Neural cell (in vitro differentiated cells): ENCODE results near the gene MAPK8IP3. TPM values are rescaled to one million over a fixed set of nuclear protein-coding genes. Genes with fewer than 3 reads are reported as not detected.

Source experiments
- H2AFZ ChIP-seq: fragments of 200-600, 300-800 bp; sonication (generic), shearing (Covaris generic); 2 replicates; pipeline ENCODE4 v1.6.0; 2014; ENCODE audit warnings: low read depth, mild to moderate bottlenecking, antibody characterized with exemption, low read length, moderate library complexity
- H3F3A ChIP-seq: fragments of 200-600 bp; shearing (Covaris generic); 2 replicates; pipeline ENCODE4 v1.6.1; 2016; ENCODE audit warnings: mild to moderate bottlenecking, moderate library complexity, mixed read lengths, antibody characterized with exemption, low read length; ENCODE audit not compliant: insufficient read depth, poor library complexity, severe bottlenecking
- H3K27ac ChIP-seq: fragments of 200-600, 300-800 bp; sonication (generic), shearing (Covaris generic); 2 replicates; pipeline ENCODE4 v1.5.1; 2014; ENCODE audit warnings: mild to moderate bottlenecking, low read length, moderate library complexity
- H3K27me3 ChIP-seq: fragments of 300-800, 200-600 bp; sonication (generic), shearing (Covaris generic); 2 replicates; pipeline ENCODE4 v1.6.0; 2014; ENCODE audit warnings: mild to moderate bottlenecking, low read depth, low read length, moderate library complexity; ENCODE audit not compliant: insufficient read depth
- H3K36me3 ChIP-seq: fragments of 300-800, 200-600 bp; sonication (generic), shearing (Covaris generic); 2 replicates; pipeline ENCODE4 v1.5.1; 2014; ENCODE audit warnings: mild to moderate bottlenecking, antibody characterized with exemption, low read length, moderate library complexity; ENCODE audit not compliant: insufficient read depth
- H3K4me2 ChIP-seq: fragments of 300-800, 200-600 bp; sonication (generic), shearing (Covaris generic); 2 replicates; pipeline ENCODE4 v1.6.0; 2014; ENCODE audit warnings: mild to moderate bottlenecking, low read length
- H3K4me3 ChIP-seq: fragments of 300-800, 200-600 bp; sonication (generic), shearing (Covaris generic); 2 replicates; pipeline ENCODE4 v1.5.1; 2014; ENCODE audit warnings: mild to moderate bottlenecking, low read length, moderate library complexity
- H3K79me2 ChIP-seq: fragments of 200-600 bp; shearing (Covaris generic); replicated peaks from 2 replicates; pipeline ENCODE4 v1.6.0; 2014; ENCODE audit warnings: mild to moderate bottlenecking, low read length, moderate library complexity; ENCODE audit not compliant: insufficient read depth
- H3K9ac ChIP-seq: fragments of 300-800, 200-600 bp; sonication (generic), shearing (Covaris generic); 2 replicates; pipeline ENCODE4 v1.6.1; 2016; ENCODE audit warnings: mild to moderate bottlenecking, low read length, mixed read lengths
- H3K9me2 ChIP-seq: fragments of 200-600 bp; shearing (Covaris generic); 2 replicates; pipeline ENCODE4 v1.6.1; 2016; ENCODE audit warnings: mild to moderate bottlenecking, low read length, mixed read lengths; ENCODE audit not compliant: insufficient read depth
- H3K9me3 ChIP-seq: fragments of 200-600, 300-800 bp; sonication (generic), shearing (Covaris generic); 2 replicates; pipeline ENCODE4 v1.6.1; 2016; ENCODE audit warnings: mild to moderate bottlenecking, mixed run types, low read length, moderate library complexity, mixed read lengths
- H4K20me1 ChIP-seq: fragments of 200-600 bp; shearing (Covaris generic); 2 replicates; pipeline ENCODE4 v1.6.1; 2016; ENCODE audit warnings: mild to moderate bottlenecking, mixed run types; ENCODE audit not compliant: insufficient read depth
- EP300 ChIP-seq: fragments of 450-650 bp; conservative IDR thresholded peaks from 2 replicates; pipeline ENCODE4 v1.6.1; 2014; ENCODE audit warnings: antibody characterized with exemption, mild to moderate bottlenecking, moderate library complexity; ENCODE audit not compliant: poor library complexity, severe bottlenecking
- EZH2 ChIP-seq: fragments of 200-600, 300-800 bp; shearing (Covaris generic), sonication (generic); IDR thresholded peaks from 2 replicates; pipeline ENCODE4 v1.6.1; 2014; ENCODE audit warnings: antibody characterized with exemption, low read length, borderline replicate concordance, mild to moderate bottlenecking; ENCODE audit not compliant: insufficient read depth, poor library complexity, severe bottlenecking
- MXI1 ChIP-seq: fragments of 450-650 bp; conservative IDR thresholded peaks from 2 replicates; pipeline ENCODE4 v1.6.1; 2014; ENCODE audit warnings: antibody characterized with exemption, mild to moderate bottlenecking; ENCODE audit not compliant: poor library complexity, severe bottlenecking
- POLR2AphosphoS5 ChIP-seq: IDR thresholded peaks from 2 replicates; pipeline ENCODE4 v1.6.1; 2012
- RAD21 ChIP-seq: fragments of 450-650 bp; conservative IDR thresholded peaks from 2 replicates; pipeline ENCODE4 v1.6.1; 2014; ENCODE audit warnings: antibody characterized with exemption, mild to moderate bottlenecking, moderate library complexity
- SMC3 ChIP-seq: fragments of 450-650 bp; conservative IDR thresholded peaks from 2 replicates; pipeline ENCODE4 v1.6.1; 2014; ENCODE audit warnings: antibody characterized with exemption, mild to moderate bottlenecking, moderate library complexity; ENCODE audit not compliant: poor library complexity
- TAF1 ChIP-seq: IDR thresholded peaks from 2 replicates; pipeline ENCODE4 v1.6.1; 2012; ENCODE audit warnings: low read depth
- polyA plus RNA-seq: library from polyadenylated mRNA; depleted of rRNA; stranded (reverse); fragments of >200 nt; gene quantifications from 2 replicates; pipeline ENCODE4 v1.2.3, GENCODE V29; 2014
- TF ChIP-seq, protein P1 (sequence below): fragments of 450-650 bp; IDR thresholded peaks from 2 replicates; pipeline ENCODE4 v1.5.1; 2014; ENCODE audit warnings: antibody characterized with exemption, mild to moderate bottlenecking, moderate library complexity; ENCODE audit not compliant: poor library complexity, severe bottlenecking
- TF ChIP-seq, protein P2 (sequence below): IDR thresholded peaks from 2 replicates; pipeline ENCODE4 v1.6.1; 2012; ENCODE audit warnings: borderline replicate concordance

The MAPK8IP3 gene
- polyA plus RNA-seq, 1 donor from 2014 or later, result 51.0 TPM

DNA sequence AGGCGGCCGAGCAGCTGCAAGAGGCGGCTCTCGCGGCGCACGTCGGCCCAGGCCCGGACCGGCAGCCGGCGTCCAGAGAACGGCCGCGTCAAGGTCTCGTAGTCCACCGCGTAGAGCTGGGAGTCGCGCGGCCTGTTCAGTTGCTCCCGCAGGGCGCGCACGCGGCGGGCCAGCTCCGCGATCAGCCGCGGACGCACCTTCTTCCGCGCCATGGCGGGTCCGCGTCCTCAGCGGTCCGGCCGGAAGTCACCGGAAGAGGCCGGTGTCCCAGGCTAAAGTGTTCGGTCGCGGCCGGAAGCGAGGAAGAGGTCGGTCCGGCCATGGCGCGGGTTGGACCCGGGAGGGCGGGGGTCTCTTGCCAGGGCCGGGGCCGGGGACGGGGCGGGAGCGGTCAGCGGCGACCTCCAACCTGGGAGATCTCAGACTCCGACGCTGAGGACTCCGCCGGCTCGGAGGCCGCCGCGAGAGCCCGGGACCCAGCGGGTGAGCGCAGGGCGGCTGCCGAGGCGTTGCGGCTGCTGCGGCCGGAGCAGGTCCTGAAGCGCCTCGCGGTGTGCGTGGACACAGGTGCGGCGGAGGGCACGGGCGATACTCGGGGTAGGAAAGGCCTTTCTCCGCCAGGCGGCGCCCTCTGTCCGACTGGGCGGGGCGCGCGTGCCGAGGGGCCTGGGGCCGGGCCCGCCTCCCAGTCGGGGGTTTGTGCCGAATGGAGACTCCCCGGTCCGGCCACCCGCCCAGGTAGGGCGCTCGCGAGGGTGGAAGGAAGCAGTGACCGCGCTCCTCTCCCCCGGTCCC is 67.1 kb downstream of the MAPK8IP3 start, which contains the start of gene MRPS34:
Gene MRPS34, minus strand, starts transcription at position 227 of the 795 bp plus-strand sequence. Its CDS starts 15 bp downstream, at position 212.
- Histone ChIP-seq H3K4me2 (peak within 1 kb of the TSS; percentile 93), H2AFZ (peak within 1 kb of the TSS; percentile 8), H3K27ac (peak within 1 kb of the TSS; percentile 74), H3K4me3 (peak within 1 kb of the TSS; percentile 98), H3K9ac (peak within 1 kb of the TSS; percentile 84), H3K79me2 (peaks cover 9% of the 10 kb centered on the region), H3K27me3 (no peaks in the 10 kb centered on the region), H3F3A (no peaks in the 10 kb centered on the region), H3K9me3 (no peaks in the 10 kb centered on the region), H4K20me1 (peaks cover 5% of the 10 kb centered on the region), H3K36me3 (no peaks in the 10 kb centered on the region), H3K9me2 (no peaks in the 10 kb centered on the region)
- TF ChIP-seq MXI1 (peak; percentile 88), SMC3 (peak; percentile 72), EP300 (no peak), TAF1 (peak; percentile 77), EZH2 (no peak), POLR2AphosphoS5 (peak; percentile 81), RAD21 (peak; percentile 47)
- TF ChIP-seq, protein P1, sequence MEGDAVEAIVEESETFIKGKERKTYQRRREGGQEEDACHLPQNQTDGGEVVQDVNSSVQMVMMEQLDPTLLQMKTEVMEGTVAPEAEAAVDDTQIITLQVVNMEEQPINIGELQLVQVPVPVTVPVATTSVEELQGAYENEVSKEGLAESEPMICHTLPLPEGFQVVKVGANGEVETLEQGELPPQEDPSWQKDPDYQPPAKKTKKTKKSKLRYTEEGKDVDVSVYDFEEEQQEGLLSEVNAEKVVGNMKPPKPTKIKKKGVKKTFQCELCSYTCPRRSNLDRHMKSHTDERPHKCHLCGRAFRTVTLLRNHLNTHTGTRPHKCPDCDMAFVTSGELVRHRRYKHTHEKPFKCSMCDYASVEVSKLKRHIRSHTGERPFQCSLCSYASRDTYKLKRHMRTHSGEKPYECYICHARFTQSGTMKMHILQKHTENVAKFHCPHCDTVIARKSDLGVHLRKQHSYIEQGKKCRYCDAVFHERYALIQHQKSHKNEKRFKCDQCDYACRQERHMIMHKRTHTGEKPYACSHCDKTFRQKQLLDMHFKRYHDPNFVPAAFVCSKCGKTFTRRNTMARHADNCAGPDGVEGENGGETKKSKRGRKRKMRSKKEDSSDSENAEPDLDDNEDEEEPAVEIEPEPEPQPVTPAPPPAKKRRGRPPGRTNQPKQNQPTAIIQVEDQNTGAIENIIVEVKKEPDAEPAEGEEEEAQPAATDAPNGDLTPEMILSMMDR, result peak; percentile 85
- TF ChIP-seq, protein P2, sequence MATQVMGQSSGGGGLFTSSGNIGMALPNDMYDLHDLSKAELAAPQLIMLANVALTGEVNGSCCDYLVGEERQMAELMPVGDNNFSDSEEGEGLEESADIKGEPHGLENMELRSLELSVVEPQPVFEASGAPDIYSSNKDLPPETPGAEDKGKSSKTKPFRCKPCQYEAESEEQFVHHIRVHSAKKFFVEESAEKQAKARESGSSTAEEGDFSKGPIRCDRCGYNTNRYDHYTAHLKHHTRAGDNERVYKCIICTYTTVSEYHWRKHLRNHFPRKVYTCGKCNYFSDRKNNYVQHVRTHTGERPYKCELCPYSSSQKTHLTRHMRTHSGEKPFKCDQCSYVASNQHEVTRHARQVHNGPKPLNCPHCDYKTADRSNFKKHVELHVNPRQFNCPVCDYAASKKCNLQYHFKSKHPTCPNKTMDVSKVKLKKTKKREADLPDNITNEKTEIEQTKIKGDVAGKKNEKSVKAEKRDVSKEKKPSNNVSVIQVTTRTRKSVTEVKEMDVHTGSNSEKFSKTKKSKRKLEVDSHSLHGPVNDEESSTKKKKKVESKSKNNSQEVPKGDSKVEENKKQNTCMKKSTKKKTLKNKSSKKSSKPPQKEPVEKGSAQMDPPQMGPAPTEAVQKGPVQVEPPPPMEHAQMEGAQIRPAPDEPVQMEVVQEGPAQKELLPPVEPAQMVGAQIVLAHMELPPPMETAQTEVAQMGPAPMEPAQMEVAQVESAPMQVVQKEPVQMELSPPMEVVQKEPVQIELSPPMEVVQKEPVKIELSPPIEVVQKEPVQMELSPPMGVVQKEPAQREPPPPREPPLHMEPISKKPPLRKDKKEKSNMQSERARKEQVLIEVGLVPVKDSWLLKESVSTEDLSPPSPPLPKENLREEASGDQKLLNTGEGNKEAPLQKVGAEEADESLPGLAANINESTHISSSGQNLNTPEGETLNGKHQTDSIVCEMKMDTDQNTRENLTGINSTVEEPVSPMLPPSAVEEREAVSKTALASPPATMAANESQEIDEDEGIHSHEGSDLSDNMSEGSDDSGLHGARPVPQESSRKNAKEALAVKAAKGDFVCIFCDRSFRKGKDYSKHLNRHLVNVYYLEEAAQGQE, result peak; percentile 79

DNA sequence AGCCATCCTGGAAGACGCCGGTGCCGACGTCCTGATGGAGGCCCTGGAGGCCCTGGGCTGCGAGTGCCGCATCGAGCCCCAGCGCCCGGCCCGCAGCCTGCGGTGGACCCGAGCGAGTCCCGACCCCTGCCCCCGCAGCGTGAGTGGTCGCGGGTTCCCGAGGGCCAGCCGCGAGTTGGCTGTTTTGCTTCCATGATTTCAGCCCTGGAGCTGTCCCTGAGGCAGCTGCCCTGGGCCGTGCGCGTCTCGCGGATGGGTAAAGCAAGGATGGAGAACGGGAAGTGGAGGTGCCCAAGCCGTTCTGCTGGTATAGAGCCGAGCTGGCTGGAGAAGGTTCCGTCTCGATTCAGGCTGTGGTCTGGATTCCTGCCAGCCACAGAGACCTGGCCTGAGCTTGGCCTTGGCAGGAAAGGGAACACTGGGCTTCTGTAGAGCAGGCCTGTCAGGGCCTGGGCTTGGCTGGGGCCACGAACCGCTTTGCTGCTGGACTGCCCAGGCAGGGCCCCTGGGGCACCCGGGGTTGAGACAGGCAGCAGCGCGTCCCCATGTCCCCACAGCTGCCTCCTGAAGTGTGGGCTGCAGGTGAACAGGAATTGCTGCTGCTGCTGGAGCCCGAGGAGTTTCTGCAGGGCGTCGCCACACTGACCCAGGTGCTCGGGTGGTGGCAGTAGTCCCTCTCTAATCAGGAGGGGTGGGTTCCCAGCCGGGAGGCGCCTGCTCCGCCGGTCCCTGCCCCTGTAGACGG is 67.9 kb downstream of the MAPK8IP3 start:
- Histone ChIP-seq H3K79me2 (peaks cover 9% of the 10 kb centered on the region), H3K36me3 (no peaks in the 10 kb centered on the region), H4K20me1 (peaks cover 10% of the 10 kb centered on the region), H3F3A (no peaks in the 10 kb centered on the region), H3K4me2 (peak overlapping the region; percentile 89), H3K4me3 (peak overlapping the region; percentile 98), H3K27me3 (no peaks in the 10 kb centered on the region), H2AFZ (peak overlapping the region; percentile 8), H3K27ac (peak overlapping the region; percentile 74), H3K9ac (peak overlapping the region; percentile 84), H3K9me2 (no peaks in the 10 kb centered on the region), H3K9me3 (no peaks in the 10 kb centered on the region)
- TF ChIP-seq, protein P2, result no peak
- TF ChIP-seq, protein P1, result peak; percentile 47
- TF ChIP-seq EZH2, result no peak
